HL-60 (cell line): Measurements from ENCODE around the gene CEP112.

Experiments
- DNase-seq, 2 experiments: peaks; one replicate each; pipeline ENCODE4 v3.0.0-alpha.2; 2010 to 2020; ENCODE audit warnings: low read depth in 1 of 2, low spot score in 1 of 2
- H3K27ac ChIP-seq: fragments of 250-450 bp; sonication (Bioruptor Pico); replicated peaks from 2 replicates; pipeline ENCODE4 v1.5.1; 2020; ENCODE audit warnings: mild to moderate bottlenecking, moderate library complexity
- H3K27me3 ChIP-seq: fragments of 250-450 bp; sonication (Bioruptor Pico); 2 replicates; pipeline ENCODE4 v1.5.1; 2021; ENCODE audit warnings: mild to moderate bottlenecking, moderate library complexity; ENCODE audit not compliant: insufficient read depth, poor library complexity, severe bottlenecking
- H3K4me3 ChIP-seq: replicated peaks from 2 replicates; pipeline ENCODE4 v1.5.1; 2011; ENCODE audit warnings: mild to moderate bottlenecking, control low read depth, low read length; ENCODE audit not compliant: insufficient read depth
- CTCF ChIP-seq: IDR thresholded peaks from one replicate; pipeline ENCODE4 v1.5.1; 2011; ENCODE audit warnings: low read length, control low read depth, inconsistent platforms; ENCODE audit not compliant: insufficient read depth
- GABPA ChIP-seq: IDR thresholded peaks from 2 replicates; pipeline ENCODE4 v1.6.1; 2012; ENCODE audit warnings: low read depth
- POLR2AphosphoS5 ChIP-seq: IDR thresholded peaks from 2 replicates; pipeline ENCODE4 v1.6.1; 2012; ENCODE audit warnings: low read depth
- REST ChIP-seq: IDR thresholded peaks from 2 replicates; pipeline ENCODE4 v1.6.1; 2012; ENCODE audit warnings: low read depth; ENCODE audit not compliant: insufficient replicate concordance
- SPI1 ChIP-seq: IDR thresholded peaks from 2 replicates; pipeline ENCODE4 v1.6.1; 2012; ENCODE audit warnings: low read depth, mild to moderate bottlenecking, borderline replicate concordance

Gene CEP112

GRCh38 chr17:66114609-66115008 lies 77.3 kb downstream of the CEP112 start:
- DNase-seq: no peak
- H3K27me3 ChIP-seq: peaks cover 5% of the 10 kb centered on the region

GRCh38 chr17:66107731-66108130 lies 84.2 kb downstream of the CEP112 start:
- Histone ChIP-seq H3K4me3 (no peak overlapping the region), H3K27ac (no peak overlapping the region), H3K27me3 (no peaks in the 10 kb centered on the region)
- TF ChIP-seq GABPA (no peak), CTCF (no peak), POLR2AphosphoS5 (no peak), REST (no peak), SPI1 (no peak)
- DNase-seq: no peak

More at GRCh38 chr17:66114609-66115008, 77.3 kb downstream of the CEP112 start:
- Histone ChIP-seq H3K4me3 (no peak overlapping the region), H3K27ac (no peak overlapping the region)
- TF ChIP-seq GABPA (no peak), SPI1 (no peak), POLR2AphosphoS5 (no peak), REST (no peak), CTCF (no peak)

GRCh38 chr17:66098040-66098439 lies 93.9 kb downstream of the CEP112 start:
- no peak for TF ChIP-seq POLR2AphosphoS5
- TF ChIP-seq GABPA: no peak
- no peak for TF ChIP-seq CTCF
- no peak for TF ChIP-seq REST
- no peak for TF ChIP-seq SPI1
- DNase-seq: no peak
- H3K4me3 ChIP-seq: no peak overlapping the region
- H3K27ac ChIP-seq: no peak overlapping the region
- no peaks in the 10 kb centered on the region for H3K27me3 ChIP-seq
